ENCODE results near the gene PTER.
A peak's percentile ranks its signal among the peaks of the same experiment; 100 is the strongest.

The PTER gene

DNA sequence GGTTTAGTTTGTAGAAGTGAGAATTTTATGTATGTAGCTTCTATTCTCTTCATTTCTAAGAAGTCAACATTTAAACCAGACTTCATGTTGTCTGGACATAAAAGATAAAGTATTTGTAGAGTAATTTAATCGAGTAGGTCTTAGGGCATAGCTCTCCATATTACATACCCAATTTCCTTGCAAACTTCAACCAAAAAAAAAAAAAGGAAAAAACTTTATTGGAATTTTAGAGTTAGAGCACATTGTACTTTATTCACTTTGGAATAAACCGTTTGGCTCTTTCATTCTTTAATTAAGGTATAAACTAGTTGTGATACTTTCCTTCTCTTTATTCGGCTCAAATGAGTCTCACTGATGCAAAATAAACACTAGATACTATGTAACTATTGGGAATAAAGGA is 36.0 kb downstream of the PTER start:
- DNase-seq (ENCODE audit: low read depth) = no peak

DNA sequence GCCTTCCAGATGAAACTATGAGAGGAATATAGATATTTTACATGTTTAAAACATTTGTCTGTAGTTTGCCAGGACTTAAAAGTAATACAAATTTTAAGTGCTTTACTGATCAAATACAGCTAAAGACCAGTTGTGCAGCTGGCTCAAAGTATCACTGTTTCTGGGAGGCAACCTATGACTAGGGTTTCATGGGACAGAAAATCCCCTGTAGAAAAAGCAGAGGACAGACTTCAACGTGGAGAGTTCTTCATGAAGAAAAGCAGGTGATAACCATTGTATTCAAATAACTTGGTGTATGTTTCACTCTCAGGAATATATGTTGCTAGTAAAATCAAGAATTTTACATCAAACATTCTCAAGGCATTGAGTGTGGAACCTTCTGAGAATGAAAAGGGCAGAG is 40.9 kb downstream of the PTER start:
- no peak for DNase-seq (ENCODE audit: low read depth)

DNA sequence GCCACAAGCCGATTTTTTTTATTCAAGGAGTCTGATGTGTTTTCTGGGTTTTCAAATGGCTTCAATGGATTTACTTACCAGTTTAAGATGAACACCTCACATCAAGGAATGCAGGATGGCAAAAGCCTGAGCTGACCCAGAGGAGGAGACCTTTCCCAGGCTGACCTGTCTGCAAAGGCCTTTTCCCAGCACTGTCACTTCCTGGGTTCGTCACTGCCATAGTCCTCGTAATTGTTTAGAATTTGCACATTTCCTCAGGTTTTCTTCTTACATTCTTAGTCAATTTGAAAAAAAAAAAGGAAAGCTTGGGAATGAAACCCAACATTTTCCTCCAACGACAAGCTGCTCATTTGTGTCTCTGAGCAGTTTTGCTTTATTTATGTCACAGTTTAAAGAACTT is 42.0 kb downstream of the PTER start:
- no peak for DNase-seq (ENCODE audit: low read depth)

DNA sequence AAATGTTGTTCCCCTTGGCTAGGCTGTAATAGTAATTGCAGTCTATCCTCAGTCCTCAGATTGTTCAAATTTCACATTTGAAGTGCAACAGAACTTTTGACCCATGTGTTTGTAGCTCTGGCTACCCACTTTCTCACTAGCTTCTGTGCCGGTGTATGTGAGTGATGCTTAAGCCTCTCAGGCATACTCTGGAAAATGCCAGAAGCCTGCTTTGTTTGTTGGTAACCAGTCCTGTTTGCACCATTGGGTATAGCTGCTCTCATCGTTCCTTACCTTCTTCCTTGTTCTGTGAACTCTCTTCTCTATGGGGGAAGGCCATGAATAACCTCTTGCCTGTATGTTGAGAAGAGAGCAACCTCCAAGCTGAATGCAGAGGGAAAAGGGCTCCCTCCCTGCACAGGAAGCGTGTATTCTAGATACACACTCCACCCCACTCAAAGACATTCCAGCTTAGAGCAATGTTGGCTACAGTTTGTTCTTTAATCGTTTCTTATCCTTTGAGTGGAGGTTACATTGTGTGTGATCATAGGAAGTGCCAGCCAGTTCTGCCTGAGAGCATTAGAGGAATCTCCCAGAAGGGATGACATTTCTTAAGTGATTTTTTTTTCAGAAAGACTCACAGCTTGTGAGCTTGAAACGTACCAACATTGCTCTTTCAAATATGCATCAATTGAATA is 44.4 kb downstream of the PTER start:
- no peak for DNase-seq (ENCODE audit: low read depth)

DNA sequence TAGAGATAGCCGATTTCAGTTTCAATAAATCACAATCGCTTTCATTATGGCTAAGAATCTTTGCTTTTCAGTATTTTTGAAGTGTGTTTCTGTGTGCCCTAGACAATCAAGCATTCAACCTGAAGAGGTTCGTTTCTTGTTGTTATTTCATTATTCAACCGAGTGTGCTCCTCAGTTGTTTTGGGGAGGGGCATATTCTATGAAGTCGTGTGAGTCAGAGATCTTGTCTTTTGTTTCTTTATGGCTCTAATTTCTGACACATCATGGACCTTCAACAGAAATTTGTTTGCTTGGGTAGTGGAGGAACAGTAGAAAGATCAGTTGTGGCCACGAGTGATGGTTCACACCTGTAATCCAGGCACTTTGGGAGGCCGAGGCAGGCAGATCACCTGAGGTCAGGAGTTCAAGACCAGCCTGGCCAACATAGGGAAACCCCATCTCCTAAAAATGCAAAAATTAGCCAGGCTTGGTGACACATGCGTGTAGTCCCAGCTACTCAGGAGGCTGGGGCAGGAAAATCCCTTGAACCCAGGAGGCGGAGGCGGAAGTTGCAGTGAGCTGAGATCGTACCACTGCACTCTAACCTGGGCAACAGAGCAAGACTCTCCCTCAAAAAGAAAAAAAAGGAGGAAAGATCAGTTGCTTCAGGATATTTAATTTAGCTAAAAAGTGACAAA is 46.6 kb downstream of the PTER start:
- DNase-seq (ENCODE audit: low read depth) = no peak

DNA sequence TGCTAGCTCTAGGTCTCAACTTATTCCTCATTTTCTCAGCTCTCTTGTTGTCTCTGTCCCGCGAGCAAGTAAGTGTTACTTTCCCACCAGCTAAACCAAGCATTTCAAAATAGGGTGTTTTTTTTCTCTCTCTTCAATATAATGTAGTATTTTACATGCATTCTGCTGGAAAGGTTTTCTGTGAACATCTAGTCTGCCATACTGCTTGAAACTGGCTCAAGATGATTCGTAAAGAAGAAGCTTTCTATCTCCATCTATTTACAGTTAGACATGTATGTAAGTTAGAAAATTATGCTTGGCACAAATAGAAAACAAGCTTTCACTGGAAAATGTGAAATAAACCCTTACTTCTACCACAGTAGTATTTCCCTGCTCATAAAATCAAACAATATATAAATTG is 53.7 kb downstream of the PTER start:
- DNase-seq (ENCODE audit: low read depth) = no peak

DNA sequence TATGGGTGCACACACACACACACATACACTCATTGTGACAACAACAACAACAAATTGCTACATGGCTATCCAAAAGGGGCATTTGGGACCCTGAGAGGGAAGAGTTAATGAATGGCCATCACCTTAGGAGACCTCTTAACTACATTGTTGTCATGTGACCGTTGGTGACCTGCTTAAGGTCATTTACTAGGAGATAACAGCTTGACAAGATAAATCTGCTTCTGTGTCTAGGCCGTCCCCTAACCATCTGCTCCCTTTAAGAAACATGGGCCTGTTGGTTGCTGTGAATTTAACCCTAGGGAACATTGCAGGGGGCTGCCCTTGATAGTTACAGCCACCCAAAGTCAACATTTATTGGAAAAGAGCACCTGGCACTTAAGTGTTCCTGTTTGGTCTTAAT is 55.1 kb downstream of the PTER start:
- no peak for DNase-seq (ENCODE audit: low read depth)

DNA sequence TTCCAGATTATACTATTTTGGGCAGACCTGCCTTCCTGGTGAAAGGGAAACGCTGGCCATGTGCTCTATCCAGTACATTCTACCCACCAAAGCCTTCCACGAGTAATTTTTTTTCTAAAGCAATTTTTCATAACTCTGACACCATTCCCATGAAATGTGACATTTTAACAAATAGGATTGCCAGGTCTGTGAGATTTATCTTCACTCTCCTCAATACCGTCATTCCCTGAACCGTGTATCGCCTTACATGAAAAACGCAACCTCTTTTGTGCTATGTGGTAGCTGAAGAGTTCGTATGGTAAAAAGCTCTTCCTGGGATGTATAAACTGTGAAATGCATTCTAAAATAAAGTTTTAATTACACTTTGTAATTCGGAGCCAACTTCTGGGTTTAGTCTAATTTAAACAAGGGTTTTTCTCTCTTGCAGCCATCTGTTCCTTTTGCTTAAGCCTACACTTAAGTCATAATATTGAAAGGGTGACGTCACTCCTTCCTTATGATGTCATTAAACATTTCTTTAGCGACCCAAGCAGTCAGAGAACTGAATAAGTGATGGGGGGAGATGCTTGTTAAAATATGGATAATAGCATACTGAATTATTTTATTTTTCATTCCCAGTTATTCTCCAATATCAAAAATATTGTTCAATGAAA is 57.2 kb downstream of the PTER start:
- DNase-seq (ENCODE audit: low read depth) = no peak

DNA sequence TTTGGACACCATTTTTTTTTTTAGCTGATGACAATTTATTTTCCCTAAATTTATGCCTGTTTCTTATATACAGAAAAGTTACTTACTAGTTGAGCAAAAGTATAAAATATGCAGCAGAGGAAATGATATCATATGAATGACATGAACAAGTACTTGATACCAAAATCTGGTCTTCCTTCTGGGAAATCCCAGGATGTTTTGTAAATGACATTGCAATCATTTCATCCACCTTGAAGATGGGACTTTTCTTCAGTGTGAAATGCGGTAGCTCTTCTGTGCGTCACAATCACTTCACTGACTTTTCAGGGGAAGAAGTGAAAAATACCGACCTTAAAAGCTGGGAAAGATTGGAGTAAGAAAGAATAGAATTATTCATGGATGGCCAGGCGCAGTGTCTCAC is 61.1 kb downstream of the PTER start:
- DNase-seq (ENCODE audit: low read depth) = peak; percentile 17

DNA sequence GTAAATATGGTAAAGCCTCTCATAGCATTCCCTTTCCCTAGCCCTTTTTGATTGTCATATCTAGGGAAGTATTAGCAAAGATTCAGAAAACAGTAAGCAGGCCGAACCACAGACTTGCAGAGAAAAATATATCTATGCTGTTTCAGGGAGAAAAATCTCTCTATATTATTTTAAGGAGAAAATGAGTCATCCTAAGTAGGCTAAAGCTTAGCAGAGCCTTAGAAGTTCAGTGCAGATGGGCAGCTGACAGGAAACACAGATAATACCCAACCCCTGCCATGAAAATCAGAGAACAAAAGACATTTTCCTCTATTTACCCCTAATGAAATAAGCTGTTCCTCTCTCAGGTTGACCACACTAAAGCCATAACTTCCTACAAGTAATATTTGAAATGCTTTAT is 68.4 kb downstream of the PTER start:
- DNase-seq (ENCODE audit: low read depth) = peak; percentile 23

DNA sequence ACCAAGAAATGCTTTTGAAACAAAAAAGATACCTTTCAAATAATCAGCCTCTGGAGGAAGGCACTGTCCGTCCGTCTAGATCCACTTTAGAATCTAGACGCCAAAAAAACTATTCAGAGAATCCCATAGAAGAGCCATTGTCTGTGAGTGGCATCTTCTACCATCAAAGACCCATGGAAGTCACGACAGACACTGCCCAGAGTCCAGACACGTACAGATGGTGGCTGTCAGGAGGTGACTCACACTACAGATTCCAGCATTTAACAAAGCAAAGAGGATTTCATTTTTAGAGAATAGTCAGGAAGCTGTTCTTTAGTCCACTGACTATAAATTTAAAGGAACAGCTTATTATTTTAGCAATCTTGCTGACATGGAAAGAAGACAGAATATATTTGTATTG is 73.2 kb downstream of the PTER start:
- peak; percentile 62 for DNase-seq (ENCODE audit: low read depth)

DNA sequence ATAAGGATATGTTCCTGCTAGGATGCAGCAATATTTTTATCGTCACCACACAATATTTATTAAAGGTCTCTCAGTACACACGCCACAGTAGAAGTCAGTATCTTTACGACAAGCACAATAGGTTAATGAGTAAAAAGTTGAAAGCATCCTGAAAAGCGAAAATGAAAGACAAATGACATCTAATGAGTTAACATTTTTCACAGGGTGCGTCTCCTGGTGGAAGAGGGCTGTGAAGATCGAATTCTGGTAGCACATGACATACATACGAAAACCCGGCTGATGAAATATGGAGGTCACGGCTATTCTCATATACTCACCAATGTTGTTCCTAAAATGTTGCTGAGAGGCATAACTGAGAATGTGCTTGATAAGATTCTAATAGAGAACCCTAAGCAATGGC is 74.0 kb downstream of the PTER start:
- no peak for DNase-seq (ENCODE audit: low read depth)

DNA sequence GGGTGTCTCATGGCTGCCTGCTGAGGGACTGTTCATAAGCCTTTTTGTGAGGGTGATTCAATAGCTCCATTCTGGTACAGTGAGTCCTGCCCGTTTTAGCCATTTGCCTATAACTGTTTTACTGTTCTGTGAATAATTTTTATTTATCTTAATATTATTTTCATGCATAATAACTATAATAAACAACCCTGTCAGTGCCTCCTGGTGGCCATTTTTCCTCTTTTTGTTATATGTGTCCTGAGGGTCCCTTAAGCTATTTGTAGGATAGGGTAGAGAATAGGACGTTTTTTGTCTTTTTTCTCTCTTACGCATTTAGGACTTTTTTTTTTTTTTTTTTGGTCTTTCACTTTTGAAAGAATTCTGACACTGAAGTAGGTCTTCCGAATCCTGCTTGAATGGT is 82.0 kb downstream of the PTER start:
- no peak for DNase-seq (ENCODE audit: low read depth)

DNA sequence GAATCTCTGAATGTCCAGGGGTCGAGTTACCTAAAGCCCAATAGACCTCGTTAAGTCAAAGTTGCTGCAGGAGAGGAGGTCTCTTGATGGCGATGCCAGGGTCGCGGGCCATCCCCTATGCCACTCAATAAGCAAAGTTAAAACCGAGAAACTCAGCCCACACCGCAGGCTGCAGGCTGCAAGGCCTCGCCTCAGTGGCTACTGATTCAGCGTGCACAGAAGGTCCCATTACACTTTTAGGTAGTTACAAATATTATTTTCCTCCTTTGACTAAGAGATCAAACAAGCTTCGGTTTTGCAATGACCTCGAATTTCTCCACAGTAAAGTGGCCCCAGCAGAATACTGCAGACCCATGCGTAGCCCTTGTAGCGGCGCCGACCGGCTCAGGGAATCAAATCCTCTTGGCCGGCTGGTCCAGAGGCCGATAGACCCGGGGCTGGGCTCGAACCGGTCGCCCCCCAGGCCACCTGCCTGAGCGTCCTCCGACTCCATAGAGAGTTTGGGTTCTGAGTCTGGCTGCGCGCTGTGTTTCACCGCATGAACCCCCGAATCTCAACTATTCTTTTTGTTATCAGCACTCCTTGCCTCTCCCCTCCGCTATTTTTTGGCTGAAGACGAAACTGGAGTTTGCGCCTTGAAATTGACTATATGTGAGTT is 82.6 kb downstream of the PTER start:
- no peak for DNase-seq (ENCODE audit: low read depth)

DNA sequence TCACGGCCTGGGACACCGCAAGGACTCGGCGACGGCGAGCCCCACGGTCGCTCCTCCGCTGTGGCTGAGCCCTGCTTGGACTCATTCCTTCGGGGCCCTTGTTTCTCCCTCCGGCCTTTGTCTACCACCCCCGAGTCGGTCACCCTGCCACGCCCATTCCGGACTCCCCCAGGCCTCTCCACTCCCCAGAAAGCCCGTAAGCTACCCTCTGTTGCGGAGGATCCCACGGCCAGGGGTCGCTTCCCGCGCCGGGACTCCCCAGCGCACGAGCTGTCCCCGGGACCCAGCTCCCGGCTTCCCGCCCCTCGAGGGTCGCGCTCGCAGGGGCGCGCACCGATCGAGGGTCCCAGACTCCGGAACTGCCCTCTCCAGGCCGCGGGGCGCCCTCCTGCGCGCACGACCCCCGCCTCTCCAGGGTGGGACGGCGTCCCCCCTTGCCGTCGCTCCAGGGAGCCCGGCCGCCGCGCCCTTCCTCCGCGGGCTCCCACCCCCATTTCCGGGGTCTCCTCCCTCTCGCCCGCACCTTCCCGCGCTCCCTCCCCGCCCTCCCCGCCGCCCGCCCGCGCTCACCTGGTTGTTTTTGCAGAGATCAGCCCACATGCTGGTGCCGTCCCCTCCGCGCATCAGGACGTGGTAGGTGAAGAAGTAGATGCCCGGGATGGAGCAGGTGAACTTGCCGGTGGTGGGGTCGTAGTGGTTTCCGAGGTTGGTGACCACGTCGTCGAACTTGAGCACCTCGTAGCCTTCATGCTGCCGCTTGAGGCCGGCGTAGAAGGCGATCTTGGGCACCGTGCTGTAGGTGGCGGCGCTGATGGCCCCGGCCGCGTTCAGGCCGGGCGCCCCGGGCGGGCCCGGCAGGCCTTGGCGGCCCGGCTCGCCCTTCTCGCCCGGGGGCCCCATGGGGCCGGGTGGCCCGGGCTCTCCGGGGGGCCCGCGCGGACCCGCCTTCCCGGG is 83.4 kb downstream of the PTER start:
- DNase-seq (ENCODE audit: low read depth) = no peak

DNA sequence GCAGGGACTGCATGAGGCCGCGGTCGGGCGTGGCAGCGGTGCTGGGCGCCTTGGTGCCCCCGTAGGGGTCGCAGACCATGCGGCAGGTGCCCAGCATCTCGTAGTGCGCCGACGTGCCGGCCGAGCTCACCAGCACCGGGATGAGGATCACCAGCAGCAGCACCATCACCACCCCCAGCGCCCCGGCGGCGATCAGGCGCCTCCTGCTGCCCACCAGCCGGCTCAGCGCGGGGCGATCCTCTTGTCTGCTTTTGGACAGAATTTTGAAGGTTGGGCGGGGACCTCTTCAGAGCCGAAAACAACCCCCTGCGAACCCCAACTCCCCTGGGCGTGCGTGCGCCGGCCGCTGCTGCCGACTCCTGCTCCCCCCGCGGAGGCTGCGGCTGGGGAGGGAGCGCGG is 84.1 kb downstream of the PTER start:
- DNase-seq (ENCODE audit: low read depth) = peak; percentile 42

DNA sequence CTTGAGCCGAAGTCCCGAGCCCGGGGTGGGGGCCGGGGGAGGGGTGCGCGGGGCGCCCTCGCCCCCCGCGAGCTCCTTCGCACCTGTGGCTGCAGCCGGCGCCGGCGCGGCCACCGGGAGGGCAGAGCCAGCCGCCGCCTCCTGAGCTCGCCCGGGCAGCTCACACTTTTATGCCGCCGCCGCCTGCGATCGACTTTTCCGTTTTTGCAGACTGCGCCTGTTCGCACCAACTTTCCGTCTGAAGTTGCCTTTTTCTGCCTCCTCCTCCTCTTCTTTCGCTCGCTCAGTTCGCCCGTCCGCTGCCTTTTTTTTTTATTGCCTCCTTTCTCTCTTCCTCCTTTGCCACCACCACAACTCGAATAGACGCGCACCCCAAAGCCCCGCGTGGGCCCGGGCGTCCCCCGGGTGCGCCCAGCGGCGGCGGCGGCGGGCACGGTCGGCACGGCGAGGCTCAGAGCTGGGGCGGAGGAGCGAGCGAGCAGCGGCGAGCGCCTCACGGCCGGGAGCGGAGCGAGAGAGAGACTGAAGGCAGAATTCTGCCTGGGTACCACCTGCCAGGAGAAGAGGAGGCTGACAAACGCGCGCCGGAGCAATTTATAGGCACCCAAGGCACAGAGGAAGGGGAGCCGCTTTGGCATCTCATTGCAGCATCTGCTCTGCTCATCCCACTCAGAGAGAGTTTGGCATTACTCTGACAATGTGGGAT is 84.7 kb downstream of the PTER start, which contains the start of gene C1QL3:
TSS of gene C1QL3 (minus strand) at position 569 of the 706 bp plus-strand sequence. CDS start 814 bp downstream, outside the sequence.
- peak; percentile 26 for DNase-seq (ENCODE audit: low read depth)

DNA sequence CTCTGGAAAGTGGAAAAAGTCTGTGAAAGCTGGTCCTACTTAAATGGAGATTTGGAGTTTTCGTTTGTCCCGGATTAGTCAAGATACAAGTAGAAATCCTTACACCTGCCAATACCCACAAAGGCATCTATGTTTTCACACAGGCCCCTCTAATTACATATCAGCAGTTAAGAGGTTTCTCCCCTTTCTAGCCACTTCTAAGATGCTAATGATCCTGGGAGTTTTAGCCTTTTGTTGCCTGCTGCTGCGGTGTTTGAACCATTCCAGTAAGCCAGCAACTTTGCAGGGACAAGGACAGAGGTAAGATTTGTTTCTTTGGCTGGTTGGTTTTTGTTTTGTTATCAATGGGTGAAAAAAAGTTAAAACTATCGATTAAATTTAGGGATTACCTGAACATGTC is 90.6 kb downstream of the PTER start:
- DNase-seq (ENCODE audit: low read depth) = no peak

DNA sequence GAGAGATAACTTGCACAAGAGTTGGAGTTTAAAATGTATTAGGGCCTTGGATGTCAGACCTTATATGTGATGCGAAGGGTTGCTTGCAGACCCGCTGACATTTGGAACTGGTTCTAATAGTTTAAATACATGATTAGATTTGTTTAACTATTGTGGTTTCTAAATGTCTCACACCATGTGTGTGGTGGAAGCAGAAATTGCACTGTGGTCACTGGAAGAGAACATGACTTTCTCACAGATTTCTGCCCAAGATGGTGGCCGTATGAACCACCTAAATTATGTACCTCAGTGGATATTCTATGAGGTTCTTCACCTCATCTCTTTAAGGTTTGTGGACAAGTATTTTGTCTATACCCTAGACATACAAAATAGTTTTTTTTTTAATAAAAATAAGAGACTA is 93.0 kb downstream of the PTER start:
- no peak for DNase-seq (ENCODE audit: low read depth)

DNA sequence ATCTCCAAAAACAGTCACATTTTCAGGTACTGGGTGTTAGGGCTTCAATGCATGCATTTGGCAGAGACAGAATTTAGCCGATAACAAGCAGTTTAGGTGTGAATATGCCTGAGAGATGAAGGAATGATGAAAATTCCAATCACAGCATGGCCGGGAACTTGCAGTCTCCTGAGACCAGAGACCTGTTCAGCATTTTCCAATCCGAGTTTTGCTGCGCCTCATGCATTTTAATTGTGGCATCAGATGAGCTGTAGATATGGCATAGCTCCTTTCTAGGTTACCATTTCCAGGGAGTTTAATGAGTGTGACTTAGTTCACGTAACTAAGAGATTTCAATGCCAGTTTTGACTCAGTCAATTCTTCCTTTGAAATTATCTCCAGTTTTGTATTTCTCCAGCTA is 99.3 kb downstream of the PTER start:
- no peak for DNase-seq (ENCODE audit: low read depth)

DNA sequence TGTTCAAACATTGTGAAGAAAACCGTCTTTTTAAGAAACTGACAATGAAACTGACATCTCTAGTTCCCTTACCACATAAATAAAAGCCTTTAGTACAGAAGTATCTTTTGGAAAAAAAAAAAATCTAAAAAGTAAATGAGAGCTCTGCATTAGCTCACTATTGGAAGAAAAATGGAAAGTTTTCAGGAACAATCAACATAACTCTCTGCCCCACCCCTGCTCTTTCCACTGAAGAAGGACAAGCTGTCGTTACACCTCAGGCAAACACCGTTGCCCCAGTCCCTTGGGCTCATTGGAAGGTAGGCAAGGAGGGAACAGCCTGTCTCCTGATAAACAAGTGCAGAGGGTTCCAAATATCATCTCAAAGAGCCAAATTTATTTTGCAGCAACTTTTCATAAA is 107.3 kb downstream of the PTER start:
- DNase-seq (ENCODE audit: low read depth) = no peak

All from EH (cell line).